ENCODE results near the gene DAB2. TPM values are rescaled to one million over a fixed set of nuclear protein-coding genes. Genes with fewer than 3 reads are reported as not detected.

The DAB2 gene
- total and polyA plus RNA-seq, 2 of the 8 experiments (the other 6 are each of a cell fraction or from before 2014, with no cell fraction given), result 2.6 to 4.9 TPM

DNA sequence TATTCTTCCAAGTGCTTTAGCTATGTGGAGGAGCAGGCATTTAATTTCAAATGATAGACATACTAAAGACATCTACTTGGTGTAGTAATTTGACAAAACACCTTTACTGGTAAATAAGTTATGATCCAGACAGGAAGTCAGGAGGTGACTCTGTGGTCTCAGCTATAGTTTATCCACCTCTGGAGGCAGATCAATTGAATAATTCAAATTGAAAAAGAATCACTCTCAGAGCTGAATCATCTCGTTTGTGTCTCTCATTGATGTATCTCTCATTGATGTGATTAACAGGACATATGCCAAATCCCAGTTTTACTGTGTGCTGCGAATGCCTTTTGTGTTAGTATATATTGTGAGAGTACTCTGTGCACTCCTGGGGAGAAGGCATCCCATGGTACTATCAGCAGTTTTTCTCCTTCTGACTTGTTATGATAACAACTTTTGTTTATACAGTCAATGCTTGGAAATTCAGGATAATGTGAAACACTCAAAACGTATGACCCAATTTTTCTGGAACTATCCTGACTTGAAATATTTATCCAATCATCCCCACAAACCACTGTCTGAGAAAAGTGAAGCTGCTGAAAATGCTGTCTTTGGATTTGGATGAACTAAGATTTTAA, 48.5 kb upstream of the DAB2 start (continued):
- TF ChIP-seq EGR1 (IDR thresholded peaks at IDR 0.05; ENCODE audit: borderline replicate concordance, low read depth, low read length), result no peak
- TF ChIP-seq ATF3 (IDR thresholded peaks at IDR 0.05; ENCODE audit: insufficient read depth, low read depth, low read length), result no peak
- no peak for TF ChIP-seq TCF12 (IDR thresholded peaks at IDR 0.05; ENCODE audit: low read depth, low read length)
- no peak for TF ChIP-seq GTF2F1 (IDR thresholded peaks at IDR 0.05; ENCODE audit: borderline replicate concordance, low read depth, low read length)
- TF ChIP-seq KDM5A (IDR thresholded peaks at IDR 0.05; ENCODE audit: low read length), result no peak
- TF ChIP-seq SIX5 (IDR thresholded peaks at IDR 0.05; ENCODE audit: low read depth, low read length), result no peak
- no peak for TF ChIP-seq ZNF274 (IDR thresholded peaks at IDR 0.05; ENCODE audit: borderline replicate concordance, extremely low read depth, low read length)
- TF ChIP-seq, protein P1, sequence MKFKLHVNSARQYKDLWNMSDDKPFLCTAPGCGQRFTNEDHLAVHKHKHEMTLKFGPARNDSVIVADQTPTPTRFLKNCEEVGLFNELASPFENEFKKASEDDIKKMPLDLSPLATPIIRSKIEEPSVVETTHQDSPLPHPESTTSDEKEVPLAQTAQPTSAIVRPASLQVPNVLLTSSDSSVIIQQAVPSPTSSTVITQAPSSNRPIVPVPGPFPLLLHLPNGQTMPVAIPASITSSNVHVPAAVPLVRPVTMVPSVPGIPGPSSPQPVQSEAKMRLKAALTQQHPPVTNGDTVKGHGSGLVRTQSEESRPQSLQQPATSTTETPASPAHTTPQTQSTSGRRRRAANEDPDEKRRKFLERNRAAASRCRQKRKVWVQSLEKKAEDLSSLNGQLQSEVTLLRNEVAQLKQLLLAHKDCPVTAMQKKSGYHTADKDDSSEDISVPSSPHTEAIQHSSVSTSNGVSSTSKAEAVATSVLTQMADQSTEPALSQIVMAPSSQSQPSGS (IDR thresholded peaks at IDR 0.05; ENCODE audit: low read length), result no peak
- TF ChIP-seq SIRT6 (IDR thresholded peaks at IDR 0.05; ENCODE audit: low read length), result no peak
